NCI-H2081 treated with DMSO at 0.1 percent for 48 hours (cell line): Measurements from ENCODE around the gene GAMT.
"Not testable (repeated sequence)": the region's sequence is repeated elsewhere in the genome, so short reads cannot be mapped to it uniquely, and the experiment has no call there.

Experiments
- DNase-seq: peaks from one replicate; lab custom pipeline; 2025; lab: John Stamatoyannopoulos, UW

GAMT gene

DNA sequence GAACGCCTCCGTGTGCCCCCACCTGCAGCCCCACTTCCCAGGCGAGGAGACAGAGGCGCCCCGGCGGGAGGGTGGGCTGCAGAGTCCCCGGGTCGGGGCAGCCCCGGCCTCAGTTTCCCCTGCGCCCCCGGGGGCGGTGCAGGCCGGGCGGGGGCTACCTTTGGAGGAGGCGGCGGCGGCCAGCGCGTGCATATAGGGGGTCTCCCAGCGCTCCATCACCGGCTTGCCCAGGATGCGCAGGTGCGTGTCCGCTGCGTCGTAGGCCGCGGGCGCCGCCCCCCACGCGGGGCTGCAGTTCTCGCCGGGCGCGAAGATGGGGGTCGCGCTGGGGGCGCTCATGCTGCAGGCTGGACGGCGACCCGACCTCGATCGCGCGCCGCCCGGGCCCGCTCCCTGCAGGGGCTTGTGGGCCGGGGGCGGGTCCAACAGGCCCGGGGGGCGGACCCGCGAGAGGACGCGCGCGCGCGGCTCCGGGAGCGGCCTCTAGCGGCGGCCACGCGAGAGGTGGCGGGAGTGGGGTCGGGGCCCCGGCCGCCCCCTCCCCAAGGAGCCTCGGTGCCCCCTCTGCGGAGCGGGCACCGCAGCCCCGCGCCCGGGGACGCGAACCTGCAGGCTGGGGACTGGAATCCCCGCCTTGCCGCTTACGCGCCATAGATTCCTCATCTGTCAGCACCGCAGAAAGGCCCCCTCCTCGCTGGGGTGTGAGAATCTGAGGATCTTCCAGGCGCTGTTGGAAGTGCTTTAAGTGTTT is at the start of gene GAMT:
Gene GAMT (minus strand): TSS at position 405 of the 751 bp plus-strand sequence. CDS start 66 bp downstream, at position 339.
- DNase-seq = no peak

DNA sequence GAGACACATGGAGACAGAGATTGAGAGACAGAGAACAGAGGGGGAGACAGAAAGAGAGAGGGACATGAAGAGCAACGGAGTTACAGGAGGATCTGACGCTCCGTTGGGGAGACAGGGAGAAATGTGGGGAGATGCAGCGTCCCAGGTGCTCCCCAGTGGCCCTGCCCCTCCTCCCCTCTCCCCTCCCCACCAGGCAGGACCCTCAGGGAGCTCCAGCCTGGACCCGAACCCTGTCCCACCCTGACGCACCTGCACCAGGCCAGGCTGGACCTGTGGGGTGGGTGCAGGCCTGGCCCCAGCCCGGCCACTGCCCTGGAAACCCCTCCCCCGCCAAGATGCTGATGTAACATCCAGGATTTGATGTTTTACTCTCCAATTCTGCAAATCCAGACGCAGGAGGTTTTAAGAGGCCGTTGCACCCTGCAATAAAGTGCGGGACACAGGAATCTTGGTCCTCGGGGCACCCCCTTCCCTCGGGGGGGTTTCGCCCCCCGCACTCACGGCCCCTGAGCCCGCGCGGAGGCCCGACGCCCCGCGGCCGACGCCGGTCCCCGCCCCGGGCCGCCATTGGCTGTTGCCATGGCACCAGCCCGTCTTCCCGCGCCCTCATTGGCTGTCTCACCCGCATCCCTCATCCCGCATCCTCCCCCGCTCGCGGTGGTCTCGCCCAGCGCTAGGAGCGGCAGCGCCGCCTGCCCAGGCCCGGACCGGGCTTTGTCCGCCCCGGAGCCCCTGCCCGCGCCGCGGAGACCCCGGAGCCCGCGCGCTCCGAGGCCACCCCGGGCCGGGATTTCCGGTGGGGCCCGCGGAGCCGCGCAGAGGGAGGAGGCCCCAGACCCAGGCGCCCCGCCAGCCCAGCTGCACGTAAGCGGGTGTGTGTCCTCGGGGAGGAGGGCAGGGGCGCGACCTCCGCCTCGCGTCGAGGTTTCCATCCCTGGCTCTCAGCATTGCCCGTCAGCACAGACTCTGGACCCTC is 48.4 kb upstream of the GAMT start, which contains the start of gene APC2:
Gene APC2 (plus strand): TSS at position 655 of the 976 bp plus-strand sequence. CDS start 2,881 bp downstream, outside the sequence.
- DNase-seq = no peak

DNA sequence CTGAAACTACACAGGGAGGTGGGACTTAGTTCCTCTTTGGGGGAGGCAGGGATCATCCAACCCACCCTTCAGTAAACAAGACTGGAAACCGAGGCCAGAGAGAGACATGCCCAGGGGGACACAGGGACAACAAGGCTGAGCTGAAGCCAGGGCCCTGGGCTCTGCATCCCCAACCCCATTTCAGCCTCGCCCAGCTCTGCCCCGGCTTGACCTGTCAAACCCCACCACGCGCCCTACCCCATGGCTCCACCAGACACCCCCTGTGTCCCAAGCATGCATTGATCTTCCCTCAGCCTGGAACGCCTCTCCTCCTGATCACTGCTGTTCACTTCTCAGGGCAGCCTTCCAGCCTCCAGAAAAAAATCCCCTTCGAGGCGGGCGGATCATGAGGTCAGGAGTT is 46.6 kb upstream of the GAMT start:
- no peak for DNase-seq

DNA sequence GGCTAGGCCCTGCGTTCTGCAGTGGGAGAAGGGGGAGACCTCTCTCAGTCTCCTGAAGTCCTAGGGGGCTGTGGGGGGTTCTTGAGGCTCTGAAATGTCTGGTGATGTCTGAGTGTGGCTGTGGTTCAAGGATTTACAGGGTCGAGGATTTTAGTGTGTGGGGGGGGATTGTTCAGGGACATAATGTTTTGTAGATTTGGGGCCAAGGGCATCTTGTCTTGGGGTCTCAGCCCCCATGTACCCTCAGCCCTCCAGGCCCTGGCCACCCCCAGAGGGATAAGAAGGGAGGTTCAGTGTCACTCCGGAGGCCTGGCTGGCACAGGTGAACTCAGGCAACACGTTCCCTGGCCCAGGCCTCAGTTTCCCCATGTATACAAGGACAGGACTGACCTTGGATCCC is 46.2 kb upstream of the GAMT start:
- no peak for DNase-seq

DNA sequence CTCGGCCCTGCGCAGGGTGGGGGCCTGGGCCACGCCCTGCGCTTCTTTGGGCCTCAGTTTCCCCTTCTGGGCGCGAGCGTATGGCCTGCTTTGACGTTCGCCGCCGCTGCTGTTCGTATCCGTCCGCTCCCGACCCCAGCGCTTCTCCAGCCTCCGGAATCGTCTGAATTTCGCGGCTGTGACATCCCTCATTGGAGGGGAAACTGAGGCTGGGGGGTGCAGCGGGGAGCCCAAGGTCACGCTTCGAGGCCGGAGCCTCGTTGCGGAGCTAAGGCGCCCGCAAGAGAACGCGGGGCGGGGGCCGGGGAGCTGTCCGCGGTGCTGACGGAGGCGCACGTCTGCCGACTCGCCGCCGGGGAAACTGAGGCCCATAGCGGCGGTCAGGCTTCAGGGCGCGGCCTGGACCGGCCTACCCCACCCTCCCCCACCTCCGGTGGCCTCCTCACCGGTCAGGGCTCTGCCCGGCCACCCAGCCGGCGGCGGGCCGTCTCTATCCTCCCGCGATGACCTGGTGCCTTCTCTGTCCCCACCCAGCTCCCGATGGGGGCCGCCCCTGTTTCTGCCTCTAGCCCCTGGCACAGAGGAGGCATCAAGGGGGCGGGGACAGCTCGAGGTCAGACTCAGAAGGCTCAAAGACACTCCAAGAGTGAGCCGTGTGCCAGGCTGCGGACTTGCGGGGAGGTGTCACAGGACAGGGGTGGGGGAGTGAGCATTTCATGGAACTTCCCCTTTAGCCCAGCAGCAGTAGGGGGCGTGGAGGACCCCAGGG is 45.6 kb upstream of the GAMT start:
- DNase-seq = no peak

DNA sequence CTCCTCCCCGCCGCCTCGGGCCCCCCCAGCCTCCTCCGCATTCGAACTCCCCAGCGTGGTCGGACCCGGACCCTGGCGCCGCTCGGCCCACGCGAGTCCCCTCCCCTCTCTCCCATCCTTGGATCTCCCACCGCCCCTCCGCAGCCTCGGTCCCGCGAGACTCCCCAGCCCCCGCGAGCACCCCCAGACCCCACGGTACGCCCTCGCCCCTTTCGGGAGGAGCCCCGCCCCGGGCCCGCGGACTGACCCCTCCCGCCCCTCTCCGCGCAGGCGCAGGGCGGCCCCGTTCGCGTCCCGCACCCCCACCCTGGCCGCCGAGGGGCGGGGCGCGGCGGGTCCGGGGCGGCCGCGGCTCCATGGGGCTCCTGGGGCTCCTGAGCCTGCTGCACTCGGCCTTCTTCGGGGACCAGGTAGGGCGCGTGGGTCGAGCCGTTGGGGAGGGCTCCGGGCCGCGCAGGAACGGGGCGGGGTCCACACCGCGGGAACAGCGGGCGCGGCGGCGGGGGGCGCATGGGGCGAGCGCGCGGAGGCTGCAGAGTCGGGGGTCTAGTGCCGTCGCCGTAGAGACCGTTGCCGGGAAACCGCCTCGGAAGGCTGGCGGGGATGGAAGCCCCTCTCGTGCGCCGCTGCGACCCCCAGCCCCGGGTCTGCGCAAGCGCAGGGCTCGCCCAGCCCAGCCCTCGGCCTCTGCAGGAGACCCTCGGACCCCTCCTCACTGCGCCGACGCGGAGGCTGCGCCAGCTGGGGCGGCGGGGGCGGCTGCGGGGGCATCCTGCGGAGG is 44.8 kb upstream of the GAMT start:
- no peak for DNase-seq

DNA sequence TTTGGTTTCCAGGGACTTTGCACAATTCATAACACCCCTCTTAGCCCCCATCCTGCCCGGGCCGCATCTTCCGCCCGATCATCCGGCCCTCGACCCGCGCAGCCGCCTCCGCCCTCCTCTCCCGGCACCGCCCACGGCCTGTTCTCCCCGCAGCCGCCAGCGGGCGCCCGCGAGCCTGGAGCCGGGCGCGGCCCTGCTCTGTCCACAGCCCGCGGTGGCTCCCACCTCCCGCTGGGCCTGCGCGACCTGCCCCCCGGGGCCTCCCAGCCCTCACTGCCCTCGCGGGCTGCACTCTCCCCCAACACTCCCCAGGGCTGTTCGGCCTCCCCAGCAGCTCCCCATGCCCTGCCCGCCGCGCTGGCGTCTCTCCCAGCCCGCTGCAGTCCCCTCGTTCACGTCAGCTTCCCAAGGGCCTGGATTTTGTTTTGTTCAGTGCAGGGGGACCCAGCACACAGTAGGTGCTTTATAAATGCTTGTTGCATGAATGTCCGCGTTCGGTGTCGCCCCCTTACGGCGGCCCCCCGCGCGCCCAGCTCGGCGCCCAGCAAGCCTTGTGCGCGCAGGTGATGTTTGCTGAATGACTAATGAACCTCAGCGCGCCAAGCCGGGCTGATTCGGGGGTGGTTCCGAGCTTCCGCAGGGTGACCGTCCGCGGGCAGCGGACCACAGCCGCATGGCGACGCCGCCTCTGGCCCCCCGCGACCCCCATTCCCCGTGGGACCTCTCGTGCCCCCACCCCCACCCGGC is 44.0 kb upstream of the GAMT start:
- peak; percentile 0 for DNase-seq

DNA sequence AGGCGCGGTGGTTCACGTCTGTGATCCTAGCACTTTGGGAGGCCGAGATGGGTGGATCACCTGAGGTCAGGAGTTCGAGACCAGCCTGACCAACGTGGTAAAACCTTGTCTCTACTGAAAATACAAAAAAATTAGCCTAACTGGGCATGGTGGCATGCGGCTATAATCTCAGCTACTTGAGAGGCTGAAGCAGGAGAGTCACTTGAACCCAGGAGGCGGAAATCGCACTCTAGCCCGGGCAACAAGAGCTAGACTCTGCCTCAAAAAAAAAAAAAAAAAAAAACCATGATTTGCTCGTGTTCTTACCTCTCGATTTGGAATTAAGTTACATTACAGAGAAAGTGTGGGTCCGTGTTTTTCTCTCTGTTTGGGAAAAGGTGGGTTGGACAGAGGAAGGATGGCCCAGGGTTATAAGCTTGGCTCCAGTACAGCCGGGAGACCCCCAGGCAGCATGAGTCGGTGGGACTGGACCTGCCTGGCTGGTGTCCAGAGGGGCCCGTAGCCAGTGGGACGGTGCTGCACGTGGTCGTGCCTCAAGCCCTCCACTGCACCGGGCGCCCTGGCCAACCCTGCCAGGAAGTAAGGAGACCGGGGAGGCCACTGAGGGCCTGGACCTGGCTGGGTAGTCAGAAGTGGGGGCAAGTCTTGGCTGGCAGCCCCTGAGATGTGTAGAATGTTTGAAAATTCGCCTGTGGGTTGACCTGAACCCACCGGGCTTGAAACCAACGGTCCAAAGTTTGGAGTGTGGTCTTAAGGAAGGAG is 40.5 kb upstream of the GAMT start:
- no peak for DNase-seq

DNA sequence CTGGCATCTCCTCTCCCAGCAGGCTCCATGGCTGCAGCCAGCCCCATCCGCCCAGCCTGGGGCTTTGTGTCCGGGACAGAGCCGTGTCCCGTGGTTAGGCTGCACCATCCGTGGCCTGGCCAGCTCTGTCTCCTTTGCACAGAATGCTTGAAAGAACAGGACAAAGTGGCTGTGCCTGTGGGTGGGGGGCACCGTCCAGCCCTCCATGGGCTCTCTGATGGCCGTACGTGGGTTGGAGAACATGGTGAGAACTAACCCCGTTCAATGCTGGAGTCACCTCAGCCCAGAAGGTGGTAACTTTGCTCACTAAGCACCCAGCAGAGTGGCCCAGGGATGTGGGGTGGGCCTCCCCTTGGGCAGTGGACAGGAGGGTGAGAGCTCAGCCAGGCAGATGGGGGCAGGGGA is 39.7 kb upstream of the GAMT start:
- DNase-seq = no peak

DNA sequence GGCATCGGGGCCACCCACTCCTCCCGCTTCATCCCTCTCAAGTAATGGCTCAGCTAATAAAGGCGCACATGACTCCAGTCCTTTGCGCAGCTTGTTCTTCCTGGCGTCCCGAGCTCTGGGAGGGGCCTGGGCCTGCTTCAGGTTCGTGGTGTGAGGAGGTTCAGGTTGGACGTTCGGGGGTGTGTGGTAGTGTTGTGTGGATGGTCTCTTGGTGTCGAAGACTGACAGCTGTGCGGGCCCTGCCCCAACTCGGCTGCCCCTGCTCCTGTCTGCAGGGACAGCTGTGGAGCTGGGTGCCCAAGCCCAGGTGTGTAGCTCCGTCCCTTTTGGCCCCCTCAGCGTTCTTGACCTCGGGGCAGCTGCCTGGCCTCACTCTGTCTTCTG is 39.1 kb upstream of the GAMT start:
- DNase-seq = no peak

DNA sequence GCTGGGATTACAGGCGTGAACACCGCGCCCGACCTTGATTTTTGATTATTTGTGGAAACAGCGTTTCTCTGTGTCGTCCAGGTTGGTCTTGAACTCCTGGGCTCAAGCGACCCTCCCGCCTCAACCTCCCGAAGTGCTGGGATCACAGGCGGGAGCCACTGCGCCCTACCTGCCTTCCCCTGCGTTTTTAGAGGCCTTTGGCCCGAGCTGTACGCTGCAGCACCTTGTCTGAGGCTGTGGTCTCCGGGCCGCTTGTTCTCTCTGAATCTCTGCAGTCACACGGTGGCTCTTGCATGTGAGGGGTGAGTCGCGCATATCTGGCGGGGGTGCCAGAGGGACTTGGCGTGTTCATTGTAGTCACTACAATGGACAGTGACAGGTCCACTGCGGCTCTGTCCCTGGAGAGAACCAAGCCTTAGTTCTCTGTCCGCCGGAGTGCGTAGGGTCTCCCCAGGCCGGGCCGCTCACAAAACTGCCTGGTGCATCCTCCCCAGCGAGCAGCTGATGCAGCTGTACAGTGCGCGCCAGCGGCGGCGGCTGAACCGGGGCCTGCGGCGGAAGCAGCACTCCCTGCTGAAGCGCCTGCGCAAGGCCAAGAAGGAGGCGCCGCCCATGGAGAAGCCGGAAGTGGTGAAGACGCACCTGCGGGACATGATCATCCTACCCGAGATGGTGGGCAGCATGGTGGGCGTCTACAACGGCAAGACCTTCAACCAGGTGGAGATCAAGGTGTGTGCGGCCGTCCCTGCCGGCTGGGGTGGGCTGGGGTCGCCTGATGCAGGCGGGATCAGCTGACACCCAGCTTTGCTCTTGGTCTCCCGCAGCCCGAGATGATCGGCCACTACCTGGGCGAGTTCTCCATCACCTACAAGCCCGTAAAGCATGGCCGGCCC is 38.4 kb upstream of the GAMT start:
- not testable (repeated sequence) for DNase-seq

DNA sequence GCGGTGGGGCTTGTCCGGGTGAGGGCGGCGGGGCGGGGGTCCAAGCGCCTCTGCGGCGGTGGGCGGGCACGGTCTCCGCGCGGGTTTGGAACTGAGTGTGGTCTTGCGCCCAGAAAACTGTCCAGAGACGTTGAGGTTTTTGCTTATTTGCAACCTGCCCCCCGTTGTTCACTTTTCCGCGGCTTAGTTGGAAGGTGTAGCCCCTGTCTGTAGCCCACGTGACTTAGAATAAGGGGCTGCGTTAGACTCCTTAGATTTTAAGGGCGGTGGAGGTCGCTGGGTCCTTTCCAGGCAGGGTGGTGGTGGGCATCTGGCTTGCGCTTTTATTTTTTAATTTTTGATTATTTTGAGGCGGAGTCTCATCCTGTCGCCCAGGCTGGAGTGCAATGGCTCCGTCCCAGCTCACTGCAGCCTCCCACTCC is 37.6 kb upstream of the GAMT start:
- no peak for DNase-seq

DNA sequence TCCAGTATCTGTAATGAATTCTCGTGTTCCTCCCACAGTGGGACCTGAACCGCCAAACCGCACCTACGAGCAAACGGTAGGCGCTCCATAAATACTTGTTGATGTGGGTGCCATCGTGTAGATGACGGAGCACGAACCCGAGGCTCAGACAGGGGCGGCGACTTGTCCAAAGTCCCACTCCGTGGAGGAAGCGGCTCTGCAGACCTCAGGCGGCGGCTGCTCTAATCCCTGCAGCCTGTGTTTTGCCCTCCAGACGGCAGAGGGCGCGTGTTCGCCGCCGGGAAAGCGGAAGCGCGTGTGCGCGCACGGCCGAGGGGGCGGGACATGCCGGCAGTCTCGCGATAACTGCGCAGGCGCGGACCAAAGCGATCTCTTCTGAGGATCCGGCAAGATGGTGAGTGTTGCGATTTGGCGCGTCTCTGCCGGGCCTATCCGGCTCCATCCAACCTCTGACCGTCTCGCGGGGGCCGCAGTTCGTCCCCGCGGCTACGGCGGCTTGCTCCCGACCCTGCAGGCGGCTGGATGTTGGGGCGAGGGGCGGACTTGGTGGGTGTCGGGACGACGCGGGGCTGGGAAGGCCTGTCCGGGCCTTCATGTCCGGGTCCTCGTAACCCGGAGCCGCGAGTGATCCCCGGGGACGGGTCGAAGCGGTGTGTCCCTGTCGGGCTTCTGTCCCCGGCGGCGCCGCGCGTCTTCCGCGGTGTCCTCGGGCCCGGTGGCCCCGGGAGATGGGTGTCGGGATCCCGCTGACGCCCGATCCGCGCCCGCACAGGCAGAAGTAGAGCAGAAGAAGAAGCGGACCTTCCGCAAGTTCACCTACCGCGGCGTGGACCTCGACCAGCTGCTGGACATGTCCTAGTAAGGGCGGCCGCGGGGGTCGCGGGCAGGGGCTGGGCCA is 36.9 kb upstream of the GAMT start, which contains the start of gene RPS15:
Gene RPS15 (plus strand): TSS at position 362 of the 898 bp plus-strand sequence. CDS start 30 bp downstream, at position 392.
- peak; percentile 70 for DNase-seq

DNA sequence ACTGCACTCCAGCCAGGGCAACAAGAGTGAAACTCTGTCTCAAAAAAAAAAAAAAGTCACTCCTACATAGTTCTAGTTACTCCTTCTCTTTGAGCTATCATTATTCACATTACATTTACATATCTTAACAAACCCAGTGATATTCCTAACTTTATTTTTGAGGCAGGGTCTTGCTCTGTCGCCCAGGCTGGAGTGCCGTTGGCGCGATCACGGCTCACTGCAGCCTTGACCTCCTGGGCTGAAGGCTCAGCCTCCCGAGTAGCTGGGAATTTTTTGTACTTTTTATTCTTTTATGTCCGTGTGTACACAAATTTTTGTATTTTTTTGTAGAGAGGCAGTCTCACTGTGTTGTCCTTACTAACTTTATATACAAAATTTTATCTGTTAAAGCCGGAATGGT is 36.3 kb upstream of the GAMT start:
- no peak for DNase-seq

DNA sequence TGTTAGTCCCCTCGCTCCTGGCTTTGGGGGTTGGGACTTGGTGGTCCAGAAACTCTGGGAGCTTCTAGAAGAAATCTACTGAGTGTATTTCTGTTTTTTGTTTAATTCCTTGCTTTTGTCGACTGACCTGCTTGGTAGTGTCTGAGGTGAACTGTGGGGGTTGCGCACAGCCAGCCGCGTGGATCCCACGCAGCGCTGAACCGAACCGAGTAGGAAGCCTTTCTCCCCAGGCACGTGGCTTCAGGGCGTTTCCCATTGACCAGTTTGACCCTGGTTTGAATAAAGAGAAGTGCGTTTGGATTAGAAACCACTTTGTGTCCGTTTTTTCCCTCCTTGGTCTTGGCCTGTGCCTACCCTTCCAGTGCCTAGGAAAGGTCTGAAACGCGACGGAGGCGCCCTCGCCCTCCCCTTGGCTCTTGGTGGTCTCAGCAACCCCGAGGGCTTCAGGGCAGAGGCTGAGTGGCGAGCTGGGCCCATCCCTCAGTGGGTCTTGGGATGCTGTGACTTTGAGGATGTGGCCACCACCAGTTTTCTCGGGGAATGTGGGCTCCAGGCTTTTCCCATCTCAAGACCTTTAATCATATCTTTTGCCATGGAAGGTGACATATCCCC is 34.1 kb upstream of the GAMT start:
- no peak for DNase-seq

DNA sequence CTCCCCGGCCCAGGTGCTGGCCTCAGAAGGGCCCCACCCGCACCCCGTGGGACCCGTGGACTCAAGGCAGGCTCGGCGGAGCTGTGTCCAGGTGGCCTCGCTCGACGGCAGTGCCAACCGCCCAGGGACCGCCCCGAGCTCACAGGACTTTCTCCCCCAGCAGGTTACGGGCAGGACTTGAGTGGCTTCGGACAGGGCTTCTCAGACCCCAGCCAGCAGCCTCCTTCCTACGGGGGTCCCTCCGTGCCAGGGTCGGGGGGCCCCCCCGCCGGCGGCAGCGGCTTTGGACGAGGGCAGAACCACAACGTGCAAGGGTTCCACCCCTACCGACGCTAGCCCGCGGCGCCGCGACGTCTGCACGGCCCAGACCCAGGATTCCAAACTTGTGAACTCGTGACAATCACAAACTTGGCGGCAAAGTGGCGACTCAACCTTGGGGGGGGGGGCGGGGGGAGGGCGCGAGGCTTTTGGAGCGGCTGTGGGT is 33.3 kb upstream of the GAMT start:
- no peak for DNase-seq

DNA sequence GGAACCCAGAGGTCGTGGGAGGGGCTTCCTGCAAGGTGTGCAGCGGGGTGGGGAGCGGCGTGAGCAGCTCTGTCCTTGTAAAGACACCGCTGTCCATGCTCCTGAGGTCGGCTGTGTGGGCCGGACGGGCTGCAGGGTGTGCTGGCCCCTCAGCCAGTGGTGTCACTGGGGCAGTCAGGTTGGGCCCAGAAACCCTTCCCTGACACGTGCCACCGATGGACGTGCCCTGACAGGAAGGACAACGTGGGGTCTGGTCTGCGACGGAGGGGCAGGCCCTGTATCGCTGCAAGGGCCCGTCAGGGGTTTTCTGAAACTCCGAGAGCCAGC is 32.7 kb upstream of the GAMT start:
- DNase-seq = no peak
